GM12864 (cell line): ENCODE results near the gene PPP1R13L.

Experiments used
- DNase-seq: peaks from one replicate; pipeline ENCODE4 v3.0.0-alpha.2; 2011; ENCODE audit warnings: low read depth
- H3K4me3 ChIP-seq: 2 replicates; pipeline ENCODE4 v1.5.1; 2011; ENCODE audit warnings: mild to moderate bottlenecking, low read depth, low read length, control low read depth
- CTCF ChIP-seq: IDR thresholded peaks from 2 replicates; pipeline ENCODE4 v1.5.1; 2011; ENCODE audit warnings: low read depth, mild to moderate bottlenecking, moderate library complexity, low read length, control low read depth, inconsistent platforms; ENCODE audit errors: missing control alignments

Gene PPP1R13L

GRCh38 chr19:45404557-45405434, at the start of gene PPP1R13L:
TSS of gene PPP1R13L (minus strand) at chr19:45405069. CDS start at chr19:45398318, 6,751 bp downstream.
- TF ChIP-seq CTCF = no peak
- no peak for DNase-seq
- peak within 1 kb of the TSS; percentile 76 for H3K4me3 ChIP-seq

GRCh38 chr19:45451850-45452387, 47.0 kb upstream of the PPP1R13L start:
- no peak for DNase-seq
- H3K4me3 ChIP-seq = no peak overlapping the region
- TF ChIP-seq CTCF = no peak

GRCh38 chr19:45451131-45451849, 46.4 kb upstream of the PPP1R13L start:
- peak; percentile 69 for DNase-seq
- H3K4me3 ChIP-seq = peak overlapping the region; percentile 81
- no peak for TF ChIP-seq CTCF

- DNase-seq = no peak
- no peak for TF ChIP-seq CTCF
- peak overlapping the region; percentile 65 for H3K4me3 ChIP-seq
Measured at GRCh38 chr19:45450012-45450333, 45.1 kb upstream of the PPP1R13L start.

- no peak for DNase-seq
- TF ChIP-seq CTCF = no peak
- no peak overlapping the region for H3K4me3 ChIP-seq
Measured at GRCh38 chr19:45448887-45449299, 44.0 kb upstream of the PPP1R13L start.

GRCh38 chr19:45448425-45448756, 43.5 kb upstream of the PPP1R13L start:
- no peak overlapping the region for H3K4me3 ChIP-seq
- no peak for DNase-seq
- TF ChIP-seq CTCF = no peak
